KOPT-K1 (cell line): Measurements from ENCODE around the gene RERGL.
"Not testable (repeated sequence)": the region's sequence is repeated elsewhere in the genome, so short reads cannot be mapped to it uniquely, and the experiment has no call there.

ENCODE experiments used
- H3K27ac ChIP-seq: fragments of 200-600 bp; sonication (generic); 2 replicates; pipeline ENCODE4 v1.5.1; 2016; ENCODE audit warnings: antibody characterized with exemption, mild to moderate bottlenecking, low read depth, low read length; ENCODE audit not compliant: poor library complexity, severe bottlenecking
- H3K36me3 ChIP-seq: fragments of 200-600 bp; sonication (generic); 2 replicates; pipeline ENCODE4 v1.5.1; 2017; ENCODE audit warnings: antibody characterized with exemption, mild to moderate bottlenecking, low read length, moderate library complexity; ENCODE audit not compliant: insufficient read depth
- H3K9me3 ChIP-seq: fragments of 200-600 bp; sonication (generic); 2 replicates; pipeline ENCODE4 v1.5.1; 2017; ENCODE audit warnings: antibody characterized with exemption, low read length, mild to moderate bottlenecking; ENCODE audit not compliant: insufficient read depth, poor library complexity, severe bottlenecking

Gene RERGL

DNA sequence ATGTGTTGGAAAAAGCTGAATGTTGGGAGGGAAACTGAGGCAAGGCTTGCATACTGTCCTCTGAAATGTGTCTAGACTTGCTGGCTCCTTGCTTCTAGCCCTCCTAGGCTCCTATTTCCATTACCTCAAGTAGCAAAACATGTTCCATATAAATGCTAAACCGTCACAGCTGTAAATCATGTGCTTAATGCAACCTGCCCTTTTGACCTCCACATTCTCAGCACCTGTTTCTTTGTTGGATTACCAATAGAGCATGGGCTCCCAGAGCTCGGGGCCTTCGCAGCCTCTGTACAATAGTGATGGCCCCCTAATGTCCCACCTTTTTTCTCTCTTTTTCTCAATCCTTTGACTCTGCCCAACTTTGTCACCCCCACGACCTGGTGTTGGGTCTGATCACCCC is 23.3 kb downstream of the RERGL start:
- Histone ChIP-seq H3K36me3 (no peaks in the 10 kb centered on the region), H3K27ac (no peak overlapping the region), H3K9me3 (no peaks in the 10 kb centered on the region)

DNA sequence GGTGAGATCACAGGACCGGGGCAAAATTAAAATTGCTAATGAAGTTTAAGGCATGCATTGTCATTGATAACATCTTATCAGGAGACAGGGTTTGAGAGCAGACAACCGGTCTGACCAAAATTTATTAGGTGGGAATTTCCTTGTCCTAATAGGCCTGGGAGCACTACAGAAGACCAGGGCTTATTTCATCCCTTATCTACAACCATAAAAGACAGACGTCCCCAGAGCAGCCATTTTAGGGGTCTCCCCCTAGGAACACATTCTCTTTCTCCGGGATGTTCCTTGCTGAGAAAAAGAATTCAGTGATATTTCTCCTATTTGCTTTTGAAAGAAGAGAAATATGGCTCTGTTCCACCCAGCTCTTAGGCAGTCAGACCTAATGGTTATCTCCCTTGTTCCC is 27.1 kb downstream of the RERGL start:
- H3K27ac ChIP-seq, H3K9me3 ChIP-seq, H3K36me3 ChIP-seq: not testable (repeated sequence)

- Histone ChIP-seq H3K36me3 (no peaks in the 10 kb centered on the region), H3K27ac (no peak overlapping the region), H3K9me3 (no peaks in the 10 kb centered on the region)
These were observed 32.9 kb downstream of the RERGL start for GRCh38 chr12:18057051-18057450.

- no peak overlapping the region for H3K27ac ChIP-seq
- H3K36me3 ChIP-seq: no peaks in the 10 kb centered on the region
- no peaks in the 10 kb centered on the region for H3K9me3 ChIP-seq
These were observed 34.9 kb downstream of the RERGL start for GRCh38 chr12:18054925-18055619.

DNA sequence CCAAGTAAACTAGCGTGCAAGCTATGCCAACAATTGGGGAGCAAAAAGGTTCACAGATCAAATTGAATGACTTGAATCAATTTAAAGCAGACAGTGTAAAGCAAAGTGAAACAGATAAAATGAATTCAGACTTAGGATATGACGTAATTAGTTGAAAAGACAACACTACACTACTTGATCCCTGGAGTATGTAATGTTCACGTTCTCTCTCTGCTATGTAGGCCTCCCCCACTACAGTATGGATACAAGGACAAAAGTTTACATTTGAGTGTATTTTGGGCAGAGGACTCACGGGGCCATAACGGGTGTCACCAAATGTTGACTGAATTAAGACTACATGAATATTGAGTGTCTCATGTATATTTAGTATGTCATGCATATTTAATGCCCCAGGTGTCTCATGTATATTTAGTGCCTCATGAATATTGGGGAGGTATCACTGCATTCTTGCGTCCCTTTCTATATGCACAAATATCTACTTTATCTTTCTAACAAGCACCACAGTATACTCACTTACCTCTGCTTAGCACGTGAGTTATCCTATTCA is 44.5 kb downstream of the RERGL start:
- no peaks in the 10 kb centered on the region for H3K9me3 ChIP-seq
- H3K36me3 ChIP-seq: no peaks in the 10 kb centered on the region

GRCh38 chr12:18040060-18040742 is 49.8 kb downstream of the RERGL start:
- H3K36me3 ChIP-seq, H3K9me3 ChIP-seq, H3K27ac ChIP-seq: not testable (repeated sequence)

More for the DNA sequence above, 44.5 kb downstream of the RERGL start:
- no peak overlapping the region for H3K27ac ChIP-seq
